Embryonic facial prominence (tissue), 1 donor: ENCODE measurements around the gene CDR2.
"Not testable (repeated sequence)": the region's sequence is repeated elsewhere in the genome, so short reads cannot be mapped to it uniquely, and the experiment has no call there.

ENCODE experiments used
- DNase-seq: peaks from one replicate; pipeline ENCODE4 v3.0.0-alpha.2; 2016; ENCODE audit errors: extremely low spot score

Gene CDR2

GRCh38 chr16:22375963-22376640 lies 1.7 kb upstream of the CDR2 start:
- DNase-seq: no peak

- no peak for DNase-seq
These were observed 921 bp upstream of the CDR2 start for GRCh38 chr16:22375117-22375962.

- no peak for DNase-seq
These were observed 633 bp downstream of the CDR2 start for GRCh38 chr16:22373662-22374310.

DNA sequence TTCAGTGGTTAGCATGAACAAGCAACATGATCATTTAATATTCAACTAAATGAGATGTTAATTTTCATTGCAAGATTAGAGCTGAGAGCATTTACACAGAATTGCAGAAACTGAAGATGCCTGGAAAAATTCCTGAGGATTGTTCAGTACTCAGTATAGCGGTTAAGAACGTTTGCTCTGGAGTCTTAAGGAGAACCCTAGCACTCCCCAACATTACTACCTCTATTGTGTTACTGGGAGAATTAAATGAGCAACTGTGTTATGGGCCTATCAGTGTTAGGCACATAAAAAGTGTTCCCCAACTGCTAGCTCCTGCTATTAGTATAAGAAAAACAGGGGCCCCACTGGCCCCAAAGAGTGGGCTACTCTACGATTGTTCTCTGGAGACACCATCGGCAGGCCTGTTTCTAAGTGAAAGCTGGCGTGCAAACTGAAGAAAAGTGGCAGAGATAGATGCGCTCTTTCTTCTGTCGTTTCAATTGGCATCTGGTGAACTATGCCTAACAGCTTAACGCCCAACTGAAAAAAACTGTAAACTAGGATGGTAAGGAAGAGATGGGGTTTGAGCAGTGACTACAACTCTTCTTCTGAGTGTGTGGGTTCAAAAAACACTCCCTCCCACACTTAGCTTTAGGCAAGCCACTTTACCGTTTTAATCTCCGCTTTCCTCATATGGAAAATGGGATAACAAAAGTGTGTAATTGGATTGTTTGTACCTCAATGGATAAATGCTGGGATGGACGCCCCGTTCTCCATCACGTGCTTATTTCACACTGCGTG lies 1.3 kb downstream of the CDR2 start:
- no peak for DNase-seq

GRCh38 chr16:22370038-22370820 lies 4.2 kb downstream of the CDR2 start:
- no peak for DNase-seq

GRCh38 chr16:22369221-22369811 lies 5.1 kb downstream of the CDR2 start:
- no peak for DNase-seq

DNA sequence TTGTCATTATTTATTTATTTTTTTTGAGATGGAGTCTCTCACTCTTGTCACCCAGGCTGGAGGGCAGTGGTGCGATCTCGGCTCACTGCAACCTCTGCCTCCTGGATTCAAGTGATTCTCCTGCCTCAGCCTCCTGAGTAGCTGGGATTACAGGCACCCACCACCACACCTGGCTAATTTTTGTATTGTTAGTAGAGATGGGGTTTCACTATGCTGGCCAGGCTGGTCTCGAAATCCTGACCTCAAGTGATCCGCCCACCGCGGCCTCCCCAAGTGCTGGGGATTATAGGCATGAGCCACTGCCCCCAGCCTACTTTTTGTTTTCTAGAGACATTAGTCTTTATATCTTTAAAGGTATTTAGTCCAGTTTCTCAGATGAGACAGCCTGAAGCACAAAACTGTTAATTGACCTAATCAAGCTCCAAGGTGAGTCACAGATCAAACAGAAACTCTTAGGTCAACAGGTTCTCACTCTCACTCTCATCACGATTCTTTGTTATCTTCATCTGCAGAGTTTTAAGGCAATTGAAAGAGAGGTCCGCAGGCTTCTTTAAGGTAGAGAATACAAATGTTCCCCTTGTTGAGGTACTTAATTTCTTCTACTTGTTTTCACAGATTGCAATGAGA lies 6.1 kb downstream of the CDR2 start:
- not testable (repeated sequence) for DNase-seq

DNA sequence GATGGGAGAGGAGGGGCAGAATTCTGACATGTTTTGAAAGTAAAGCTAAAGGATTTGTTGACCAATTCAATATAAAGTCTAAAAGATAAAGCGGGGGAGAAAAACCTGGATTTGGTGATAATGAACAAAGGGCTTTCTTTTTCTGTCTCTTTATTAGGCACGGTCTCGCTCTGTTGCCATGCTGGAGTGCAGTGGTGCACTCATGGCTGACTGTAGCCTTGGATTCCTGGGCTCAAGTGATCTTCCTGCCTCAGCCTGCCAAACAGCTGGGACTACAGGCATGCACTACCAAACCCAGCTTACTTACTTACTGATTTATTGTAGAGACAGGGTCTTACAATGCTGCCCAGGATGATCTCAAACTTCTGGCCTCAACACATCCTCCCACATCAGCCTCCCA lies 7.5 kb downstream of the CDR2 start:
- DNase-seq: no peak

DNA sequence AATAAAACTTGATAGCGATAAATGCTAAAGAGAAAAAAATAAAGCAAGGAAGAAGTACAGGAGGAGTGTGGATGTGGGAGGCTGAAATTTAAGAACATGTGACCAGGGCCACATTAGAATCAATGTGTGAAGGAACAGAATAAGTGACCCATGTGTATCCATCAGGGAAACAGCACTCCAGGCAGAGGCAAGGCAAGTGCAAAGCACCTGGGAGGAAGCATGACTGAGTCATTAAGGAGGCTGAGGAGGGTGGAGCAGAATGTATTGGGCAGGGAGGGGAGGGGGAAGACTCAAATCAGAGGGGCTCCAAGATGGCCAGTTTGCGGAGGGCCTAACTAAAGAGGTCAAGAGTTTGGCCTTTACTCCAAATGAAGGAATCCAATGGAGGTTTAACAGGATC lies 8.0 kb downstream of the CDR2 start:
- DNase-seq: no peak

DNA sequence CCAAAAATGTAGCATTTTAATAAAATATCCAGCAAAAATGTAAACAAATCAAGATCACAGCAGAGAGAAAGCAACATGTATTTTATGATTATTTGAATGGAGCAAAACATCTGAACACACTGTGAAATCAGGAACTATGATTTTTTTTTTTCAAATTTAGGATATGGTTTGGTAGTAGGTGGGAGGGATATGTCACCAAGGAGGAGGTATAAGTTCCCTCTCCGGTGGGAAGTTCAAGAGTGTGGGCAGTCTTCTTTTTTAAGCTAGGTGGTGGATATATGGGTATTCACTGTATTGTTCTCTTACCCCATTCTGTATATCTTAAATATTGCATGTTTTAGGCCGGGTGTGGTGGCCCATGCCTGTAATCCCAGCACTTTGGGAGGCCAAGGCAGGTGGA lies 10.2 kb downstream of the CDR2 start:
- DNase-seq: no peak

GRCh38 chr16:22360963-22361659 lies 13.3 kb downstream of the CDR2 start:
- DNase-seq: no peak

DNA sequence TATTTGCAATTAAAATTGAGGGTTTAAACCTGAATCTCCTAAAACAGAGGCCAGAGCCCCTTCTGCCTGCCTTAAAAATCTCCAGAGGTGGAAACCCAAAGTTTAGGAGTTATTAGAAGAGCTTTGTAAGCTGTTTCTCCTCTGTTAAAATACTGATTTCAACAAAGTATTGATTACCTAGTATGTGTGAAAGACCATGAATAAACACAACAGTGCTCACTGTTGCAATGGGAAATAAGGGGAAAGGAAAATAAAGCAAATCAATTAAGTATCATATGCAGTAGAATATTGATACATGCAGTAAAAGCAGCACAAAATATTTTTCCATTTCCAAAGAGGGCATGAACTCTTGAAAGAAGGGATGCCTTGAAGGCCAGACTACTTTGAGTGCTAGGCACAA lies 14.7 kb downstream of the CDR2 start:
- DNase-seq: no peak

GRCh38 chr16:22358000-22358399 lies 16.4 kb downstream of the CDR2 start:
- no peak for DNase-seq

DNA sequence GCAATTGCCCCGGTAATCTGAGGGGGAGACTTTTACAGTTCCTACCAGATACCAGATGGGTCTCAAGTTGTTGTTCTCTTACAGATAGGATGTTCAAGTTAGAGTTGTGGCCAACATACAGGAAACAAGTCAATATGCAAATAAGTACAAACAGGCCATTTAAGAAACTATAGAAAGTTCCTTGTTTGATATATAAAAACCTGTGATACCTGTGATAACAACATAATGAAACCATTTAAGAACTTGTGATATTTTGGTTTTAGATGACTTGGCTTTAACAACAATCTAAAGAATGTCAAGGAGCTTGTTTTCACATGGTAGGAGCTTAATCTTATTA lies 16.8 kb downstream of the CDR2 start:
- DNase-seq: no peak

DNA sequence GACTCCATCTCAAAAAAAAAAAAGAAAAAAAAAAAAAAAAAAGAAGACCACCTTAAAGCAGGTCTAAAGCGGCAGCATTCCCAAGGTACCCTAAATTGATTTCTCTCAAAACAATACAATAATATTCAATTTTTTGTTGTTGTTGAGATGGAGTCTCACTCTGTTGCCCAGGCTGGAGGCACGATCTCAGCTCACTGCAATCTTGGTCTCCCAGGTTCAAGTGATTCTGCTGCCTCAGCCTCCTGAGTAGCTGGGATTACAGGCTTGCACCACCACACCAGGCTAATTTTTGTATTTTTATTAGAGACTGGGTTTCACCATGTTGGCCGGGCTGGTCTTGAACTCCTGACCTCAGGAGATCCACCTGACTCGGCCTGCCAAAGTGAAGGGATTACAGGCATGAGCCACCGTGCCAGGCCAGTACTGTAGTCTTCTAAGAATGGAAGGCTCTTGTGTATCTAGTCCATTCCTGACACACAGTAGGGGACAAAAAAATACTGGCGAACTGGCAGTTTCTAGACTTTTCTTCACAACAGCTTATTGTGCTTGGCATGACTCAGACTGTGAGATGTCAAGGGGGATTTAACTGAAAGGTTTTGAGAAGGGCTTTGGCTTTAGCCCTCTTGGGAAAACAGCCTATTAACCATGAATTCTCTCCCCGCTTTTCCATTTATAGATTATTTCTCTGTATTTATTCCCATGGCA lies 17.3 kb downstream of the CDR2 start:
- DNase-seq: no peak

DNA sequence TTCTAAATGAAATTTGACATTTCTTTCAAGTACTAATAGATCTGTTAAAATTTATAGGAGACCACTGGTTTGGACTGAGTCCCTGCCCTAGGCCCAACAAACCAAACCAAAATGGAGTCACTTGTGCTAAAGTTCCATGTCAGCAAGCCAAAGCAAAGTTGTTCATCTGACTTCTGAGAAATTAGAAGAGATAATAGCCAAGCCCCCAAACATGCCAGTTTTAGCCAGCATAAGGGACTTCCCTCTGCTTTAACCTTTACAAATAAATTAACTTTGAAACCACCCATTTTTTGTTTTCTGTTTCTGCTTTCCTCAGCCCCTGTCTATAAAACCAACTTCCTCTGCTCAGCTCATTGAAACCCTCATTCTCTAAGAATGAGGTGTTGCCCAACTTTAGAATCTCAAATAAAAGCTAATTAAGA lies 18.9 kb downstream of the CDR2 start:
- no peak for DNase-seq

DNA sequence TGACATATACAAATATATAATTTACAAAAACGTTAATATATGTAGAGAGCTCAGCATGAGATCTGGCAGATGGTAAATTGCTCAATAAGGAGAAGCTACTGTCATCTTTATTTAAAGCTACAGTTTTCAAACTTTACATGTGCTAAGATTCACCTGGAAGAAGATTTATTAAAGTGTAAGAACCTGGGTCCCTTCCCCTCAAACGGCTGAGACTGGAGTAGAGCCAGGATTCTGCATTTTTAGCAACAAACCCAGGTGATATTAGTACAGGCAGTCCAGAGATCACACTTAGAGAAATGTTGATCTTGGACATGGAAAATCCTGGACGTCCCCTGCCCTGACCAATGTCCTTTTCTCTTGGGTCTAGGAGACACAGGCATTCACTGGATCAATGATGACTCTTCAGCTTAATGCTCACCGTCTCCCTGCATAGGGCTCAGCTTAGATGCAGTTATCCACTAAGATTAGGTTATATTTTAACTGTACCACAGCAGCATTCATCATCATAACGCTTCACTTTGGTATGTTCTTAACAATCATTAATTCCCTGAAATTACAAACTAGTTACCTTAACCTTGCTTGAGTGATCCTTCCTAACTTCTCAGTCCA lies 20.4 kb downstream of the CDR2 start:
- no peak for DNase-seq

GRCh38 chr16:22353191-22353919 lies 21.1 kb downstream of the CDR2 start:
- no peak for DNase-seq
